HG03025 (cell line): Measurements from ENCODE around the gene MARK2.

Experiments used
- ATAC-seq: cut with Tn5 transposase; IDR thresholded peaks from one replicate; pipeline ENCODE4 v1.9.1; 2021; ENCODE audit warnings: mild to moderate bottlenecking, moderate library complexity; ENCODE audit not compliant: unreplicated experiment, low FRiP score

Gene MARK2

GRCh38 chr11:63919267-63920125 lies 80.6 kb downstream of the MARK2 start:
- ATAC-seq: no peak

GRCh38 chr11:63920126-63920938 lies 81.4 kb downstream of the MARK2 start:
- no peak for ATAC-seq

- ATAC-seq: no peak
Observed at GRCh38 chr11:63920939-63921417, 82.1 kb downstream of the MARK2 start.

DNA sequence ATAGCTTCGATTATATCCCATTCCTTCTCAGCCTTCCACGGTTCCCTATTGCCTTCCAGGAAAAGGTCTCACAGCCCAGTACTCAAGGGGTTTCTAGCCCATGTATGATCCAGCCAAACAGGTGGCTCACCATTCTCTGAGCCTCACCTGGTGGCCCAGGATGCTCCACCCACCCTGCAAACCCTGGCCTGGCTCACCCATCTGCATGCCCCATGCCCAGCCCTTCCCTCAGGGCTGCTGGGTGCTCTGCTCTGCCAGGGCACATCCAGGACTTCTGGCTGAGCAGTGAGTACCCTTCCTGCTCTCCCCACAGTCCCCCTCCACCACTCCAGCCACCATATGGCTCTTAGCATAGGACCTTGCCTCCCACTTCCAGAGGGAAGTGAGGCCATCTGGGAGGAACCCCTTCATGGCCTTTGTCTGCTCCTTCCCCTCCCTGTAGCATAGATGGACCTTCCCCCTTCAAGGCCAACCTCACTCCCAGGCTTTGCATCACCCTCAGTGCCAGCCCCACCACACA lies 83.8 kb downstream of the MARK2 start:
- ATAC-seq: no peak

GRCh38 chr11:63923319-63923718 lies 84.4 kb downstream of the MARK2 start:
- ATAC-seq: no peak

DNA sequence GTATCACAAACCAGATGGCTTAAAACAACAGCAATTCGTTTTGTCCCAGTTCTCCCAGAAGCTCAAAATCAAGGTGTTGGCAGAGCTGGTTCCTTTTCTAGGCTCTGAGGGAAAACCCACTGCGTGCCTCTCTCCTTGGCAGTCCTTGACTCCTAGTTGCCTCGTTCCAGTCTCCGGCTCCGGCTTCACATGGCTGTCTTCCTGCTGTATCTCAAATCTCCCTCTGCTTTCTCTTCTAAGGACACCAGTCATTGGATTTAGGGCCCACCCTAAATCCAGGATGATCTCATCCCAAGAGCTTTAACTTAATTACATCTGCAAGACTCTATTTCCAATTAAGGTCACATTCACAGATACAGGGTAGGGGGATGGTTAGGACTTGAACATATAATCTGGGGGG lies 90.7 kb downstream of the MARK2 start:
- ATAC-seq: no peak

GRCh38 chr11:63931045-63931444 lies 92.1 kb downstream of the MARK2 start:
- ATAC-seq: no peak

GRCh38 chr11:63931876-63932275 lies 93.0 kb downstream of the MARK2 start:
- ATAC-seq: no peak

DNA sequence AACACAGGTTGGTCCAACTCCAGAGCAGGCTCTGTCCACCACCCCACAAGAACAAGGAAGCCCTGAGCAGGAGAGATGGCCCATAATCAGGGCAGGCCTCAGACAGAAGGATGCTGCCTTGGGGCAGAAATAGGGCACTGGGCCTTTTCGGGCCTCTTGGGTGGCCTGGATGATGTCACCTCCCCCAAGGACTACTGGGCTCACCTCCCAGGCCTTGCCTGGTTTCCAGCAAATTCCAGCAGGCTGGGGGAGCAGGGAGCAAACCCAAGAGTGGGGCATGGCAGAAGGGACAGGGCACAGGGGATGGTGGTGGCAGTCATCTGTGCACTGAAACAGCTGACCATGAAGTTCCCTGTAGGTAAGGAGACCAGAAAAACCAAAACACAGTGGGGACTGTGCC lies 94.5 kb downstream of the MARK2 start:
- no peak for ATAC-seq

- ATAC-seq: peak; percentile 9
Observed at GRCh38 chr11:63937713-63938478, 99.0 kb downstream of the MARK2 start.

GRCh38 chr11:63938479-63939396 lies 99.8 kb downstream of the MARK2 start, which contains the start of gene NAA40:
Gene NAA40, plus strand, starts transcription at chr11:63939002. Its CDS starts 95 bp downstream, at chr11:63939097.
- peak; percentile 85 for ATAC-seq

DNA sequence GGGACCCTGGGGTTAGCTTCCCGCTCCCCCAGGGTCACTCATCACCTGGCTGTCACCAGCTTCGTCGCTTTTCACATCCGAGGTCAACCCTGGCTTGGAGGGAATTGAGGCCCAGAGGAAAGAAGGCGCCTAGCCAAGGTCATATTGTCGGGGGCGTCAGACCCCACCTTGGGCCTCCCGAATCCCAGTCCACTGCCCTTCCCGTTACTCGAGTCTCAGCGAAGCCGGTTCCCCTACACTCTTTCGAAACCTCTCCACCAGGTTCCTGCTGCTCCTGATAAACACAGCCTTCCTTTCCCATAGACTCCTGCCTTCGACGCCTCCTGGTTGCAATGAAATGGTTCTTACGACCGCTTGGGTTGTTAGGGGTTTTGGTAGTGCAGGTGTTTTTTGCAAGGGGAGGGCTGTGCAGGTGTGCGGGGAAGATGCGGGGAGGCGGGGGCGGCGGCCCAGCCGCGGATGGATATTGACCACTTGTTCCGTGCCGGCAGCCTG lies 100.5 kb downstream of the MARK2 start:
- no peak for ATAC-seq

DNA sequence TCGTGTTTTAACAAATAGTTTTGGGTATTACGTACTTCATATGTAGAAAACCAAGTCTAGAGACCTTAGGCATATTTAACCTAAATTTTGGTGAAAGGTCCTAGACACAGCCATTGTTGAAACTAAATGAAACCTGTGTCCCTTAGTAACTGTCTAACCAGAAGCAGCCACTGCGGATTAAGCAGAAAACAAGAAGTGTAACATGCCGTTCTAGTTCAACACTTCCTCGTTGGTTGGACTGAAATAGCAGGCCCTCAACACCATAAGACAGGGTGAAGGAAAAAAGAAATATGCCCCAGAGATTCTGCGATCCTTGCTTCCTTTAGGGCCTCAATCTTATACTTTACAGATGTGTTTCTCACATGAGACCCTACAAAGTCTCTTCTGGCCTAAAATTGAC lies 101.9 kb downstream of the MARK2 start:
- no peak for ATAC-seq

DNA sequence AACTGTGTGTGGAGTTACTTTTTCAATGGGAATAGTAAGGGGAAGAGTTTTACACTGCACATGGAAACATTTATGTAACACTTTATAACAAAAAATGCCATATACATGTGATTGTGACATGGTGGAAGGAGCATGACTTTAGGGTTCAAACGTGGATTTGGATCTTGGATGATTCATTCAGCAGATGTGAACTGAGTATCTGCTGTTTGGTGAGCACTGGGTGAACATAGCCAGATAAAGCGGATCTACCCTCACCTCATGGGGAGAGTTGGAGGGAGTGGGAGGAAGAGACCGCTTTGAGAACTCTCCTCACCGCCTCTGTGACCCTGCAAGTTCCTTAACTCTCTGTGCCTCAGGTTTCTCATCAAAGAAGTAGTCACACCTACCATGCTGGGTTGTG lies 103.0 kb downstream of the MARK2 start:
- ATAC-seq: no peak

DNA sequence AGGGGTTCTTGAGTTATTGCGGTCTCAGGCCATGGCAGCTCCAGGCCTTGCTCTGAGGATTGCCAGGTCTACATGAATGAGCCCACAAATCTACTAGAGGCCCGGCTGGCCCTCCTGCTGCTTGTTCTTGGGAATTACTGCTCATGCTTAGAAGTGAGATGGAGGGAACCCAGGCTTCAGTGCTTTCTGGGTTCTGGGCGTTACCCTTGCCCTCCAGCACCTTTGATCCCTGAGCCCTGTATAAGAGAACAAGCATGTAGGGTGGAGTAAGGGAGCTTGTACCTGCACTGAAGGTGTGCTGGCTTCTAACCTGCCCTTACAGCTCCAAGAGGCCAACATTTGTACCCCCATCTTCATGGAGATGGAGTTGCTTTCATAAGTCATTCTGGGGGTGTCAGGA lies 103.9 kb downstream of the MARK2 start:
- ATAC-seq: no peak

DNA sequence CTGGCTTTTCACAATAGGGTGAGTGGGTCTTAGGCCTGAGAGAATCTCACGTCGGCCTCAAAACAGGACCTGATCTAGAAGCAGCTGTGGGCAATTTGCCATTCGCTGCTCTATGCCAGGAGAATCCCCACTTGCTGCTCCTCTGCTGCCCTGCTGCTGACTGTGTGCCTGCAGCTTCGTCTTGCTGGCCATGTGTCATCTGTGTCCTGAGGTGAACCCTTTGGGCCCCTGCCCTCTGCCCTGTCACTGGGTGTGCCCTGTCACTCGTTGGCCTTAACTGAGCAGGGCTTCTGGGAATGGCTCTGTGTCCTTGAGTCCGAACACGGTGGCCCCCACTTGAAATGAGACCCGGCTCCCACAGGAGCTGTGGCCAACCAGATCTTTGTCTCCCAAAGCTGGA lies 106.1 kb downstream of the MARK2 start:
- no peak for ATAC-seq

DNA sequence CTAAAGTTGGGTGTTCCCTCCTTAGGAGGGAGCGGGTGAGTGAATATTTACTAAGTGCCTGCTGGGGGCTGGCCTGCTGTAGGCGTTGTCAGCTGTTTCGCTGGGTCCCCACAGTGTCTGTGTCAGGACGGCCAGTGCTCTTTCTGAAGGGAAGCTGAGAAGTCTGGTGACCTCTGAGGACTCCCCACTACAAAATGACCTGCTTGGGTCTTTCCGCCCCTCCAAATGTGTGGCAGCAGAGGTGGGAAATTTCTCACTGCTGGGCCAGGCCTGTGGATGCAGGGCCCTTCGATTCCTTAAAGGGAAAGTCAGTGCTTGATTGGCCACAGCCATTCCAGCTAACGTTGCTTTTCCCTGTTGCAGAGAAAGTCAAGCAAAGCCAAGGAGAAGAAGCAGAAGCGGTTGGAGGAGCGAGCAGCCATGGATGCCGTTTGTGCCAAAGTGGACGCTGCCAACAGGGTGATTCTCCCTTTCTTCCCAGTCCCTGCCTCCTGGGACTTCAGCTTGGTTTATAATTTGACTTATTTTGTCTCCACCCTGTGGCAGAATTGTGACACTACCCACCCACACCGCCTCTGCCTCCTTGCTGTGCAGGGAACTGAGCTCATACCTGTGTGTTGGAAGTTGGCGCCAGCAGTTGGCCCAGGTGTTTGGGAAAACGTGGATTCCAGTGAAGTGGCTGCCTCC lies 106.7 kb downstream of the MARK2 start:
- ATAC-seq: no peak

- ATAC-seq: no peak
Observed at GRCh38 chr11:63951779-63952536, 113.0 kb downstream of the MARK2 start.
